Dedifferentiated amniotic fluid mesenchymal stem cell (primary cell): ENCODE measurements around the gene GRIN1.
"Not testable (repeated sequence)": the region's sequence is repeated elsewhere in the genome, so short reads cannot be mapped to it uniquely, and the experiment has no call there.

Source experiments
- DNase-seq: peaks from one replicate; pipeline ENCODE4 v3.0.0-alpha.2; 2016; ENCODE audit errors: extremely low spot score

GRIN1 gene

DNA sequence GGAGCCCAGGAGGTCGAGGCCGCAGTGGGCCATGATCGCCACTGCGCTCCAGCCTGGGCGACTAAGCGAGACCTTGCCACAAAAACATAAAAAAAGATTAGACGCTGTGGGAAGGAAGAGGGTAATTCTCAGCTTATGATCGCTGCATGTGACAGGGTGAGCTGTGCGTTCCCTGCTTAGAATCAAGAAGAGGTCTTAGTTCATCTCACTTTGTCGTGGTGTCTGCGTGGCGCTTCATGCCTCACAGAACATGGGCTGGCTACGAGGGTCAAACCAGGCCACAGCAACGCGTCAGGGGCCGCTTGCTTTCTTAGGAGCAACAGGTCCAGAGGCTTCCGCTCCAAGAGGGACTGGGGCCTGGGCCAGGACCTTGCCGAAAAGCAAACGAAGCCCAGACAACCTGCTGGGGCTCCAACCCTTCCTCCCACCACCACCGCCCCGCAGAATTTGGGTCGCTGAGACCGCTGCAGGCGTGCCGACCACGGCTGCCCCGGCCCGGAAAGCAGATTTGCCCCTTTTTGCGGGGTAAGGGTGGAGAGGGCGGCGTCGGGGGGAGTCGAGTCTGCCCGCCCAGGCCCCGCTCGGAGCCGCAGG is 10.0 kb upstream of the GRIN1 start:
- DNase-seq = no peak

DNA sequence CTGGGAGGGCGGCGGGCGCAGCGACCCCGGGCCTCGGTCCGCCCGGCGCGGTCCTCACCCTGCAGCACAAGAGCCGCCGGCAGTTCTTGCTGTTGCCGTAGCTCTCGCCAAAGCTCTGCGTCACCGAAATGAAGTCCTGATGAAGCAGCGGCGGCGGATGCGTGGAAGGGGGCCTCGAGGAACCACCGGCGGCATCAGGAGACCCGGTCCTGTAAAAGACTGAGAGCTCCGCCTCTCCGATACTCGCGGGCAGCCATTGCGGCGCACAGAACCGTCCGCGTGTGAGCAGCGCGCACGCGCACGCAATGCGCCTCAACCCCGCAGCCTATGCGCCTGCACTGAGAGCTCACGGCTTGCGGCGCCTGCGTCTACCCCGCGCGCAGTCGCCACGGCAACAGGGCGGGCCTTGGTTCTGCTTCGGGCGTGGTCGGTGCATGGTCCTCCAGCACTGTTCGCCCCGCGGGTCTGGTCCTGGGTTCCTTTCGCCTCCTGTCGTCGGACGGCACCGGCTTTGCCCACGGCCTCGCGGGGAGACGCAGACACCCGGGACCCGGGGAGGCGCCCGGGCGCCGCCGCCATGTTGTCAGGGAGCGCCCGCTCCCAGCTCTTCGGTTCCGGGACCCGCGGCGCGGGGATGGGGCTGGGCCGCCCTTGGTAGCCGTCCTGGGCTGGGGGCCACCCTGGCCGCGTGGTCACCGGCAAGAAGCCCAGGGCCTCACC is 9.3 kb upstream of the GRIN1 start:
- peak; percentile 81 for DNase-seq

DNA sequence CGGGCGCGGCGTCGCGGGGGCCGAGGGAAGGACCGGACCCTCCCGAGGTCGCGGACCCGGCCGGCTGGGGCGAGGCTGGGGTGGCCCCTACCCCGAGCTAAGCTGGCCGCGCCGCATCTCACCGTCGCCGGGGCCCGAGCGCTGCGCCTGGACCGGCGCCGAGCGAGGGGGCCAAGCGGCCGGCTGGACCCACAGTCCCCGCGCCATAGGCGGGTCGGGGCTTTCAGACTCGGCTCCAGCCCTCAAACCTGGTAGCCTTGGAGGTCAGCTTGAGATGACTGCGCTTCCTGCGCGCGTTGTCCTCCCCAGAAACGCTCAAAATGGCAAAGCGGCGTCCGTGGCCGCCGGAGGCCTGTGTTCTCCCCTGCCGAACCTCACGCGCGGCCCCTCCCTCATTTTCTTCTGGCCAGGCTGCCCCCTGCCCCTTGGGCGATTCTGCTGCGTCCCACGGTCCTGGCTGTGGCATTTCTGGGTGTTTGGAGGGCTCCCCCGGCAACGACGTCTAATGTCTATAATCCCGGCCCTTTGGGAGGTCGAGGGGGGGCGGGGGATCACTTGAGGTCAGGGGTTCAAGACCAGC is 8.7 kb upstream of the GRIN1 start:
- no peak for DNase-seq

DNA sequence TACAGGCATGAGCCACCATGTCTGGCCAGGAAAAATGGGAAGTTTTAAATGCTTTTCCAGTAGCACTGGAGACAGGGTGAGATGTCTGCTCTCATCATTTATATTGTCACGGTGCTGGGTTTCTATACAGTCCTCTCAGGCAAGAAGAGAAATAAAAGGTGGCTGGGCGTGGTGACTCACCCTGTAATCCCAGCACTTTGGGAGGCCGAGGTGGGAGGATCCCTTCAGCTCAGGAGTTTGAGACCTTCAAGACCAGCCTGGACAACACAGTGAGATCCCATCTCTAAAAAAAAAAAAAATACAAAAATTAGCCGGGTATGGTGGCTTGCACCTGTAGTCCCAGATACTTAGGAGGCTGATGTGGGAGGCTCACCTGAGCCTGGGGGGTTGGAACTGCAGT is 4.8 kb upstream of the GRIN1 start:
- no peak for DNase-seq

DNA sequence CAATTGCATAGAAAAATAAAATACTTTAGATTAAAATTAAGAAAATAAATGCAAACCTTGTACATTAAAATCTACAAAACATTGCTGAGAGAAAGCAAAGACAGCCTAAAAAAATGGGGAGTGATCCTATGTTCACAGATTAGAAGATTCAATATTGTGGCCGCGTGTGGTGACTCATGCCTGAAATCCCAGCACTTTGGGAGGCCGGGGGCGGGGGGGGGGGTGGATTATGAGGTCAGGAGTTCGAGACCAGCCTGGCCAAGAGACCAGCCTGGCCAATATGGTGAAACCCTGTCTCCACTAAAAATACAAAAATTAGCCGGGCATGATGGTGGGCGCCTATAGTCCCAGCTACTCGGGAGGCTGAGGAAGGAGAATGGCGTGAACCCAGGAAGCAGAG is 3.8 kb upstream of the GRIN1 start:
- DNase-seq = not testable (repeated sequence)

DNA sequence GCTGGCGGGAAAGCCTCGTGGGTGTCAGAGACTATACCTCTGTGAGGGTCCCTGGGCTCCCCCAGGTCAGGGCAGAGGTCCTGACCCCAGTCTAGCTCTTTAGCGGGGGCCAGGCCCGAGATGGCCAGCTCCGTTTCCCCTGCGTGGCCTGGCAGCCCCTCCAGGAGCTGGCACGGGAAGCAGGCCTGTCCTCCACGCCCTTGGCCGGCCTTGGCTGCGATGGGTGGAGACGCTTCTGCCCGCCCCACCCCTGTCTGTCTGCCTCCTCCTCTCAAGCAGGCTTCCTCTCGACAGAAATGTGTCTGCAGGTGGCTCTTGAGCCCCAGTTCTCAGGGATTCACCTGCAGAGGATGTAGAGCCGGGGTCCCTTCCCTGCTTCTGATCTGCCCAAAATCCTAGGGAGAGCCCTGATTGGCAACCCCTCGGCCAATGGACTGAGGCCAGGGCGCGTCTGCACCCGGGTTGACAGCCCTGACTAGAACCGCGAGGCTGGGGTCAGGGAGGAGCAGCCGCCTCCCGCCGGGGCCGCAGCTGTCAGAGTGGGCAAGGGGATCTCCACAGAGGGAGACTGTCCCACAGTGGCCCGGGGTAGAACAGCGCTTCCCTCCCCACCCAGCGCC is 2.6 kb upstream of the GRIN1 start:
- DNase-seq = no peak

DNA sequence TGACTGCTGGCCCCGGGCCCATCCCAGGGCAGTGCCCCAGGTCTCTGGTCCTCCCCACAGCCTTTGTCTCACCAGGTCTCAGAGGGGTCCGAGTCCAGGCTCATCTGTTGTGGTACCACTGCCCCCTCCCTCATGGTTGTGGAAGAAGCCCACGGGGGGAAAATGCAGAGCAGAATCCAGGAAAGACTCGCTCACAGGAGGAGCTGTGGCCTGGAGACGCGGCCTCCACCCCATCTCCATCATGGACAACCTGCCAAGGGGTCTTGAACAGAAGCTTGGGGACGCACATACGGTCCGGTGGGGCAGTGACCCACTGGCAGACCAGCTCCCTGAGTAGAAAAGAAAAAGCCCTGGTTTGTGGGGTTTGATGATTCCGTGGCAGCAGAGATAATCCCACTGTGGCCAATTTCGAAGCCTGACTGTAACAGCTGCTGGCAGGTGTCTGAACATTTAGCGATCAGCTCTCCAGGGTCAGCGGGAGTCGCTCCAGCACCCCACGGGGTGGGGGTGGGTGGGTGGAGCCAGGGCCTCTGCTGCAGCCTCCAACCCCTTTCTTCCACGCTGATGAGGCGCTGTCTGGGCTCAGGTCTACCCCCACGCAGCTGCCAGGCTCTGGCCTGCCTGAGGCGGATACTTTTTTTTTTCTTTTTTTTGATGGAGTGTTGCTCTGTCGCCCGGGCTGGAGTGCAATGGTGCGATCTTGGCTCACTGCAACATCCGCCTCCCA is 1.9 kb upstream of the GRIN1 start:
- DNase-seq = no peak

DNA sequence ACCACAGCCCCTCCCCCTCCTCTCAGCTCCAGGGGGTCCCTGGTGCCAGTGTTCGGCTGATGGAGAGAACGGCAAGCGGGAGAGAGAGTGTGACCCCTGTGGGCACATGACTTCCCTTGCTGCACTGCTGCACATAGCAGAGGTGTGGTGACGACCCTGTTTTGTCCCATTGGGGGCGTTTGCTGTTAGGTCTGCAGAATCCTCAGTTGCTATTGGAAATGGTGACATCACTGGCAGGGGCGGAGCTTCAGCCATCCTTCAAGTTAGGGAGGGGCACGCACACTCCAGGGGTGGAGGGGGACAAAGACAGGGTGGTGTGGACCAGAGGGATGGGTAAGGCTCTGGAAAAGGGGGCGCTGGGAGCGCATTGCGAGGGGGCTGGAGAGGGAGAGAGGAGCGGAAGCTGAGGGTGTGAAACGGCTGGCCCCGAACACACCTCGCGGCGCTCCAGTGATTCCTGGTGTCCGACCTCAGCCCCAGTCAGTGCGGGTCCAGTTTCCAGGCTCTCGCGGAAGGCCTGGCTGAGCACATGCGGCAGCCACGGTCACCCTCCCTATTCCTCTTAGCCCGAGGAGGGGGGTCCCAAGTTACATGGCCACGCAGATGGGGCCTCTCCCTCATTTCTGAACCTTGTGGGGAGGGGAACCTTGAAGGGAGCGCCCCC is 764 bp upstream of the GRIN1 start:
- DNase-seq = no peak

DNA sequence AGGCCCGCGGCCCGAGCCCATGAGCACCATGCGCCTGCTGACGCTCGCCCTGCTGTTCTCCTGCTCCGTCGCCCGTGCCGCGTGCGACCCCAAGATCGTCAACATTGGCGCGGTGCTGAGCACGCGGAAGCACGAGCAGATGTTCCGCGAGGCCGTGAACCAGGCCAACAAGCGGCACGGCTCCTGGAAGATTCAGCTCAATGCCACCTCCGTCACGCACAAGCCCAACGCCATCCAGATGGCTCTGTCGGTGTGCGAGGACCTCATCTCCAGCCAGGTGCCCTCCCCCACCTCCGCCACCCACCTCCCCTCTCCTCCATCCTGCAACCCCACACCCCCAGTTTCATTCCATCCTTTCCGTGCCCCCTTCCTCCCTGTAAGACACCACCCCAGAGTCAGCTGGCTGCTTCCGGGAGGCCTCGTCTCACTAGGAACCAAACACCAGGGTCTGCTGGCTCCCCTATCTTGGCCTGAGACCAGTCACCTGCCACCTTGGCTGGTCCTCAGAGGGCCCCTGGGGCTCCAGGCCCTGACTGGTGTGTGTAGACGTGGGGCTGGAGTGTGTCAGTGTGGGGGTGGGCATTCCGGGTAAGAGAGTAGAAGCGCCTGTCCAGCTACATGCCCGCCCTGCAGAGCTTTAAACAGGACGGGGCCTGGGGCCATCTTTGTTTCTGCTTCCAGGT is 655 bp downstream of the GRIN1 start:
- DNase-seq = no peak

DNA sequence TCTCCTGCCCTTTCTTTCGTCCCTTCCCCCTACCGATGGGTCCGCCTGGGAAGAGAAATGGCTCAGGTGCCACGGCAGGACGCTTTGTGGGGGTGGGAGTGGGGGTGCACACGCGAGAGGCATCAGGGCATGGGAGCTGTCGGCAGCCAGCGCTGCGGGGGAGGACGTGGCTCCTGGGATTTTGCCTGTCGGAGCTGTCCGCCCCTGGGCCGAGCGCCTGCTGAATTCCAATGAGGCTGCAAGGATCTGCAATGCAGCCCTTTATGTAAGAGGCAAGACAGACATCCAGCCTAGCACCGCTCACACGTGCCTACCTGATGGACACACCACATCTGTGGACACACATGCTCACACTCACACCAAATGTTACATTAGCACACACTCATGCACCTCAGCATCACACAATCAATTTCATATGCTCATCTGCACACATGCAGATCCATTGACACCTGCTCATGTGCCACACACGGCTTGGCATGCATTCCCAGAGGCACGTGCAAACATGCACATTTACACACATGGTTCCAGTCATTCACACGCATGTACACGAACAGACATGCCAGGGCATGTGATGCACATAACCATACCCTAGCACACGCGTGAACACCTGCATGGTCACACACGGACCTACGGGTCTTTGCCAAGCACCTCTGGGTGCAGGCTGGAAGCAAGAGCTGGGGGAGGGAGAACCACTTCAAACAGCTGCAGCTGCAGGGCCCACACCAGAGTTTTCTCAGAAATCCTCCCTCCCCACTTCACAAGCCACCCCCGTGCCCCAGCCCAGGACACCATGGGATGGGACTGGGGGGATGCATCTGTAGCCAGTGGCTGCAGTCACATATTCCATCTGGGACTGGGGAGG is 1.4 kb downstream of the GRIN1 start:
- DNase-seq = no peak

DNA sequence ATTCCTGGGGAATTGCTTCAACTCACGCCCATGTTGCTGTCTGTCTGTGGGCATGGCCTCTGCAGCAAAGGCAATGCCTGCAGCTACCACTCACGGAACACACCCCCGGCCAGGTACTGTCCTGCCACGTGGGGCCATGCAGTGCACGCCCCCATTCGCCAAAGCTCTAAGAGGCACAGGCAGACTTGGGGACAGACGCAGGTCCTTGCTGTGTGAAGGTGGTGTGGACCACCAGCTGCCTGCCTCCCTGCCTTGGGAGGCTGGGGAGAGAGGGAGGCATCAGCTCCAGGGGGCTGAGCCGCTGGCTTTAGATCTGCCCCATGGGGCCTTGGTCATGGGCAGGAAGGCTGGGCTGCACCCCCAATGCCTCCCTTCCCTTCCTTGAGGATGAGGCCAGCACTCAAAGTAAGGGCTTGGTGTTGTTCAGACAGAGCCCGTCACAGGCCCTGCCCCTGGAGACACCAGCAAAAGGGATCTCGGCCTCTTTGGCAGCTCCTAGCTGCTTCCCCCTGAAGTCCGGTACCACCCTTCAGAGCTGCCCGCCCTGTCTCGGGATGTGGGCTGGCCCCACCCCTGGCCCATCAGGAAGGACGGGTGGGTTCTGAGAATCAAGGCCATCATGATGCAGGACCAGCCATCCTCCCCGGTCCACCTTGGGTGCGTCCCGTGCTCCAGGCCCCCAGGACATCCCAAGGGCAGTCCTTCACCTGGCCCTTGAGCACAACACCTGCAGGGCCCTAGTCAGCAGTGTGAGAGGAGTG is 2.3 kb downstream of the GRIN1 start:
- DNase-seq = no peak

DNA sequence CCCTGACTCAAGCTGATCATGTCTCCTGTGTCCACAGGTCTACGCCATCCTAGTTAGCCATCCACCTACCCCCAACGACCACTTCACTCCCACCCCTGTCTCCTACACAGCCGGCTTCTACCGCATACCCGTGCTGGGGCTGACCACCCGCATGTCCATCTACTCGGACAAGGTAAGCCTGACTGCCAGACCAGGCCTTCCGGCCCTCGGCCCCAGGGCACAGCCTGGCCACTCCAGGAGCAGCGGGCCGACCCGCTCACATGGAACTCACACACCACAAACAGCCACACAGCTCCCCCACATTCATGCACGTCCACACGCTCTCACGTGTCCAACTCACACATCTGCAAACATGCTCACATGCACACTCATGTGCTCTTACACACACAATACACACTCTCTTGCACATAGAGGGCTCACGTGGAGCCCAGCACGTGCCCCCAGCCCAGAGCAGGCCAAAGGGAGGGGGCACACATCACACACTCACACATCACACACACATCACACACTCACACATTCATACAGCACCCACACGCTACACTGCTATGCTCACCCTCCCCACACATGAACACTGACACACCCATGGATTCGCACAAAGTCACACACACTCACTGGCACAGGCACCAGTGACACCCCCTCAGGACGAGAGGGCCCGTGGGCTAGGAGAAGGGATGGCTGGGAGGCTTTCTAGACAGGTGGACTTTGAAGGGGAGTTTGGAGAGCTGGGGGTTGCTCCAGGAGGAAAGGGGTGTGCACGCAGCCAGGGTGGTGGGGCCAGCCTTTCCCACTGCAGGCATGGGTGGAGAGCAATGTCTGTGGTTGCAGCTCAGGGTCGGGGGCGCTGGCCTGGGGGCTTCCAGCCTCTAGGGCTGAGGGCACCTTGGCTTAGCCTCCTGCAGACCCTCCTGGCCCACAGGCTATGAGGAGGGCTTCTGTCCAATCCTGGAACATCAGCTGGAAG is 3.3 kb downstream of the GRIN1 start:
- DNase-seq = no peak

DNA sequence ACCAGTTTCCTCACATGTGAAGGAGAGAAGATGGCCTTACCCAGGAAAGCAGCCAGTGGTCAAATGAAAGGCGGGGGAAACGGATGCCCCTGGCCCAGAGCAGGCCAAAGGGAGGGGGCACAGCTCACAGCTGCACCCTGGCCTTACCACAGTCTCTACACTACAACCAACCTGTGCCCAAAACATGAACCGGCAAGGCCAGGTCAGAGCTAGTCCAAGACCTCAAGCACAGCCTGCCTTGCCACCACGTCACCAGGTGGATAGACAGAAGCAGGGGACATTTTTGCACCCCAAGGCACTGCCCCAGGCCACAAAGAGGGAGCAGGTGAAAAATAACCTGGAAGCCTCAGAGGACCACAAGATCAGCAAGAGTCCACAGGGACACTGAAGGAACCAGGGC is 4.5 kb downstream of the GRIN1 start:
- DNase-seq = no peak

DNA sequence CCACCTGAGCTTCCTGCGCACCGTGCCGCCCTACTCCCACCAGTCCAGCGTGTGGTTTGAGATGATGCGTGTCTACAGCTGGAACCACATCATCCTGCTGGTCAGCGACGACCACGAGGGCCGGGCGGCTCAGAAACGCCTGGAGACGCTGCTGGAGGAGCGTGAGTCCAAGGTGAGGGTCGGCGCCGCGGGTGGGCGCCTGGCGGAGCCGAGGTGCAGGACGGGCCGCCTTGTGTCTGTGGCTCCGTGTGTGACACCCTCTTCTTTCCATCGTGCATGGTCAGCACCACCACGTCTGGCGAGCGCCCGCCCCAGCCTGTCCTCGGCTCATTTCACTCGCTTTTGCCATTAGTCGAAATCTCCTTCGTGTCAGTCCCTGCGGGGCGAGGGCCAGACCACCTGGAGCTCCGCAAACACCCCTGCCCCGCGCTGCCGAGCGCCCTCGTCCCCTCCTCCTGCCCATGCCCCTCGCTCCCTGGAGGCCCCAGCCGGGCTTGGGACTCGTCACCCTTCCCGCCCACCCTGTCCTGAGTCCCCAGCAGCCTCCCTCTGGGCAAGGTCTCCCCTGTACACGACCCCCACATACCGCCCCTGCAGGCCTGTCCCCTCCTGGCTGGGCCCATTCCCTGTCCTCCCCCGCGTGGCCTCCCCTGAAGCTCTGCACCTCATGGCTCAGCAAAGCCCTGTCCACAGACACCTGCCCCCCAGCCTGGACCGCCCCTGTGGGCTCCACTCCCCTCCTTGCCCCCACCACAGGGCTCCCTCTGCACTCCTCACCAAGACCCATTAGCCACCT is 7.0 kb downstream of the GRIN1 start:
- DNase-seq = no peak

DNA sequence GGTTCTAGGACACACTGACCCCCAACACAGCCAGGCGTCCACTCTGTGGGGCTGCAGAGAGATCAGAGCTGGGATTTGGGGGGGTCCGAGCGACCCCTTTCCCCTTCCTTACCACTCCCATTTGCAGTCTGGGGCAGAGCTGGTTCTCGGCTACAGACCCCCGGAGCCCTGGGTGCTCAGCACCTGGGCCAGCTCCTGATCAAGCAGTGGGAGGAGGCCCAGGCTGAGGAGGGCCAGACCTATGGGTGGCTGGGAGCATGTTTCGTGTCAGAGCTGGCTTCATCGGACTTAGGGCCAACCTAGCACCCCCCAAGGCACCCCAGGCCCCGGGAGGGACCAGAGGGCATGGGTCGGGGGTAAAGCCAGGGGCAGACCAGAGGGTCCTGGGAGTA is 7.6 kb downstream of the GRIN1 start:
- no peak for DNase-seq

DNA sequence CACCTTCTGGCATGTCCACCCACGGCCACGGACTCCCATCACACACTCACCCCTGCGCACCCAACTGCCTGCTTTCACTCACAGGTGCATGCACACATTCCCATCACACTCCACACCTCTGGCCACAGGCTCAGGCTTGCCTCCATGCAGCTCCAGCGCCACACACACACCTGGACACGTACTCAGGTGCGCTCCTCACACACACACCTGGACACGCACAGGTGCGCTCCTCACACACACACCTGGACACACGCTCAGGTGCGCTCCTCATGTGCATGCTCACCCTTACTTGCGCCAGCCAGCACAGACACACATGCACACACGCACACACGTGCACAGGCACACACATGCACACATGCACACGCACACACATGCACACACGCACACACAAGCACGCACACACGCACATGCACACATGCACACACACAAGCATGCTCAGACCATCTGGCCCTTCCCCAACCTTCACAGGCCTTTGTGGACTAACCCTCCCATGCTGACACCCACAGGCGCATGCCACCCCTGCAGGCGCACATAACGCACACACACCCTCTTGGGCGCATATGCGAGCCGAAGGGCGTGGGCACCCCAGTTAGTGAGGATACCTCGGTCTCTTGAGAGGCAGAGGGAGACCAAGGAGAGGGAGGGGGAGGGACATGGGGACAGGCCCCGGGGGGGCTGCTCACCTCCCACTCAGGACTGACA is 8.3 kb downstream of the GRIN1 start:
- DNase-seq = no peak

DNA sequence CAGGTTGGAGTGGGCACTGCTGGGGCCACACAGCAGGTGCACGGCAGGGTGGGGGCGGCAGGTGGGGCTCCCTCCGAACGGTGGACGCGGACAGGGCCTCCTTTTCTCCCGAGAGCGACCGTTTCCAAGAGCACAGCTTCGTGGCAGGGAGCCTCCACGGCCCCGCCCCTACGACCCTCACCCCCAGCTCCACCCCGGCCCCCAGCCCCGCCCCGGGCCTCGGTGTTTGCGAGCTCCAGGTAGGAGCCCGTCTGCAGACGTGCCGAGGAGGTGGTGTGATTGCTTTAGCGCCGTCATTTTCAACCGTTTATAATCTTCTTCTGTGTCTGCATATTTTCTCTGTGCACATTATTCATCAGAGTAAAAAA is 8.8 kb downstream of the GRIN1 start:
- DNase-seq = no peak
